ENCODE results near the gene EXOC3L2.

GRCh38 chr19:45250216-45250831 lies 5.1 kb upstream of the EXOC3L2 start:
- TF ChIP-seq, protein P1, sequence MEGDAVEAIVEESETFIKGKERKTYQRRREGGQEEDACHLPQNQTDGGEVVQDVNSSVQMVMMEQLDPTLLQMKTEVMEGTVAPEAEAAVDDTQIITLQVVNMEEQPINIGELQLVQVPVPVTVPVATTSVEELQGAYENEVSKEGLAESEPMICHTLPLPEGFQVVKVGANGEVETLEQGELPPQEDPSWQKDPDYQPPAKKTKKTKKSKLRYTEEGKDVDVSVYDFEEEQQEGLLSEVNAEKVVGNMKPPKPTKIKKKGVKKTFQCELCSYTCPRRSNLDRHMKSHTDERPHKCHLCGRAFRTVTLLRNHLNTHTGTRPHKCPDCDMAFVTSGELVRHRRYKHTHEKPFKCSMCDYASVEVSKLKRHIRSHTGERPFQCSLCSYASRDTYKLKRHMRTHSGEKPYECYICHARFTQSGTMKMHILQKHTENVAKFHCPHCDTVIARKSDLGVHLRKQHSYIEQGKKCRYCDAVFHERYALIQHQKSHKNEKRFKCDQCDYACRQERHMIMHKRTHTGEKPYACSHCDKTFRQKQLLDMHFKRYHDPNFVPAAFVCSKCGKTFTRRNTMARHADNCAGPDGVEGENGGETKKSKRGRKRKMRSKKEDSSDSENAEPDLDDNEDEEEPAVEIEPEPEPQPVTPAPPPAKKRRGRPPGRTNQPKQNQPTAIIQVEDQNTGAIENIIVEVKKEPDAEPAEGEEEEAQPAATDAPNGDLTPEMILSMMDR (IDR thresholded peaks at IDR 0.05; ENCODE audit: insufficient read depth, low read length, poor library complexity, severe bottlenecking): no peak
- TF ChIP-seq EZH2phosphoT487 (conservative IDR thresholded peaks at IDR 0.05; ENCODE audit: low read length): no peak

Measured in SU-DHL-6 (cell line).